SK-N-SH (cell line): ENCODE data around the gene PCARE.

ENCODE experiments used
- CTCF ChIP-seq: fragments of 200-600 bp; sonication (generic); IDR thresholded peaks from 2 replicates; pipeline ENCODE4 v1.6.1; 2017; ENCODE audit warnings: antibody characterized with exemption, mild to moderate bottlenecking, moderate library complexity
- GABPA ChIP-seq: IDR thresholded peaks from 2 replicates; pipeline ENCODE4 v1.4.0; 2012; ENCODE audit warnings: low read depth, mild to moderate bottlenecking
- JUND ChIP-seq: IDR thresholded peaks from 2 replicates; pipeline ENCODE4 v1.4.0; 2012
- RXRA ChIP-seq: IDR thresholded peaks from 2 replicates; pipeline ENCODE4 v1.4.0; 2012; ENCODE audit warnings: low read depth, mild to moderate bottlenecking, borderline replicate concordance
- TF ChIP-seq, protein P1 (sequence below): fragments of 150-350 bp; IDR thresholded peaks from 2 replicates; pipeline ENCODE4 v1.6.1; 2016; ENCODE audit warnings: mild to moderate bottlenecking, low read depth, low read length

GRCh38 chr2:29039718-29040480 is 34.4 kb downstream of the PCARE start:
- TF ChIP-seq, protein P1, sequence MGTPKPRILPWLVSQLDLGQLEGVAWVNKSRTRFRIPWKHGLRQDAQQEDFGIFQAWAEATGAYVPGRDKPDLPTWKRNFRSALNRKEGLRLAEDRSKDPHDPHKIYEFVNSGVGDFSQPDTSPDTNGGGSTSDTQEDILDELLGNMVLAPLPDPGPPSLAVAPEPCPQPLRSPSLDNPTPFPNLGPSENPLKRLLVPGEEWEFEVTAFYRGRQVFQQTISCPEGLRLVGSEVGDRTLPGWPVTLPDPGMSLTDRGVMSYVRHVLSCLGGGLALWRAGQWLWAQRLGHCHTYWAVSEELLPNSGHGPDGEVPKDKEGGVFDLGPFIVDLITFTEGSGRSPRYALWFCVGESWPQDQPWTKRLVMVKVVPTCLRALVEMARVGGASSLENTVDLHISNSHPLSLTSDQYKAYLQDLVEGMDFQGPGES: no peak
- TF ChIP-seq CTCF: no peak
- no peak for TF ChIP-seq GABPA
- TF ChIP-seq JUND: no peak
- TF ChIP-seq RXRA: no peak
